Measurements from ENCODE around the gene ARPC2.

ARPC2 gene

DNA sequence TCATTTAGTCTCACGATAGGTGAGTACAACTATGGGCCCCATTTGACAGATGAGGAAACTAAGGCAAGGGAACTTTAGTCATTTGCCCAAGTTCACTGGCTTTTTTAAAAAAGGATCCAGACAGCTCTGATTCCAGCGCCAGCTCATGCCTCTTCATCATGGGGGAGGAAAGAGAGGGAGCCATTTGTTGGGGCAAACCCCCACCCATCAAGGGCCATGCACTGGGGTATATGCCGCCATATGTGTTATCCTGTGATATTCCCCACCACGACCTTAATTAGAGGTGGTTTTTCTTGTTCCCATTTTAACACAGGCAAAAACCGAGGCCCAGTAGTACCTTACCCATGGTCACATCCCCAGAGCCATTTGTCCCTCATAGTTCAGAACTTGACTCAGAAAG, 43.2 kb downstream of the ARPC2 start:
- CTCF ChIA-PET, result interaction anchor here (1.5 to 4.2 kb wide), 3 partner anchors 7 to 16 kb away, joined by 4 to 21 read pairs (median 5); no protein-coding TSS in a partner anchor
- TF ChIP-seq, protein P1, sequence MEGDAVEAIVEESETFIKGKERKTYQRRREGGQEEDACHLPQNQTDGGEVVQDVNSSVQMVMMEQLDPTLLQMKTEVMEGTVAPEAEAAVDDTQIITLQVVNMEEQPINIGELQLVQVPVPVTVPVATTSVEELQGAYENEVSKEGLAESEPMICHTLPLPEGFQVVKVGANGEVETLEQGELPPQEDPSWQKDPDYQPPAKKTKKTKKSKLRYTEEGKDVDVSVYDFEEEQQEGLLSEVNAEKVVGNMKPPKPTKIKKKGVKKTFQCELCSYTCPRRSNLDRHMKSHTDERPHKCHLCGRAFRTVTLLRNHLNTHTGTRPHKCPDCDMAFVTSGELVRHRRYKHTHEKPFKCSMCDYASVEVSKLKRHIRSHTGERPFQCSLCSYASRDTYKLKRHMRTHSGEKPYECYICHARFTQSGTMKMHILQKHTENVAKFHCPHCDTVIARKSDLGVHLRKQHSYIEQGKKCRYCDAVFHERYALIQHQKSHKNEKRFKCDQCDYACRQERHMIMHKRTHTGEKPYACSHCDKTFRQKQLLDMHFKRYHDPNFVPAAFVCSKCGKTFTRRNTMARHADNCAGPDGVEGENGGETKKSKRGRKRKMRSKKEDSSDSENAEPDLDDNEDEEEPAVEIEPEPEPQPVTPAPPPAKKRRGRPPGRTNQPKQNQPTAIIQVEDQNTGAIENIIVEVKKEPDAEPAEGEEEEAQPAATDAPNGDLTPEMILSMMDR (IDR thresholded peaks at IDR 0.05; ENCODE audit: control extremely low read depth, extremely low read depth, low read depth, missing control alignments), result no peak
- POLR2A ChIA-PET, result interaction anchor here (0.6 kb wide), 1 partner anchor 40 kb away, joined by 4 read pairs; no protein-coding TSS in a partner anchor
- DNase-seq (ENCODE audit: extremely low spot score), result no peak

GRCh38 chr2:218260742-218261422, 43.9 kb downstream of the ARPC2 start, which contains the start of gene GPBAR1:
GPBAR1 (plus strand) TSS chr2:218261015; CDS start chr2:218262725, 1,710 bp downstream.
- TF ChIP-seq, protein P1 (IDR thresholded peaks at IDR 0.05; ENCODE audit: control extremely low read depth, extremely low read depth, low read depth, missing control alignments), result no peak
- ChIA-PET CTCF (interaction anchor here (1.0 to 4.2 kb wide), 4 partner anchors 10 to 14 kb away, joined by 3 to 21 read pairs (median 7); partner anchors contain the start of genes AAMP and PNKD), POLR2A (interaction anchor here (0.6 kb wide), 1 partner anchor 39 kb away, joined by 4 read pairs; no protein-coding TSS in a partner anchor)
- DNase-seq (ENCODE audit: extremely low spot score), result no peak

DNA sequence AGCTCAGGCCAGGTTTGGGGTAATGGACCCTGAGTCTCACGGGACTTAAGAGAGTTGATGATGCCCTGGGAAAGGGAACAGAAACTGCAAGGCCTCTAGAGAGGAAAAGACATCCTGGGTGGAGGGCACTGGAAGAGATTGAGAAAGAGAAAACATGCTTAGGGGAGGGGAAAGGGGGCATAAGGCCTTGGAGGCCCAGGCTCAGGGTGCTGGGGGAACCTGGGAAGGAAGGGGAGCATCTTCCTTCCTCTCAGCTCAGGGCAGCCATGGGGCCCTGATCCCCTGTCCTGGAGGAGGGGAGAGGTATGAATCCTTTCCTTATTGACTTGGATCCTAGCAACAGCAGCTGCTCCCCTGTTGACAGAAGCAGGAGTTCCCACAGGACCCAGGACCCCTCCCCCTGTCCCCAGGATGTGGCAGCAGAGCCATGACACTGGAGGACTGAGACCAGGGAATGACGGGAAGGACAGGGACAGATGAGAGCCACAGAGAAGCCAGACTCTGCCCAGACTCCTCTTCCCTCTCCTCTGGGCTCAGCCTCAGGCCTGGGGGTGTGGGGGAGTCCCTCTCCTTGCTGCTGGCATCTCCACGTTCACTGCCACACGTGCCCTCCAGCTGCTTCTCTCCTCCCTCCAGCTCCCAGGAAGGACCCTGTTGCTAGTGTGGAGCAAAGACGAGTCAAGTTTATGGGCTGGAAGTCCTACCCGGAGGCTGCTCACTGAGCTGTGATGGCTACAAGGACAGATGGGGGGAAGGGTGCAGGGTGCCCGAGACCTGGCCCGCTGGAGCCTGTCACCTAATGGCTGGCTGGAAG, 44.6 kb downstream of the ARPC2 start:
- POLR2A ChIA-PET, result no interaction called here
- TF ChIP-seq, protein P1 (IDR thresholded peaks at IDR 0.05; ENCODE audit: control extremely low read depth, extremely low read depth, low read depth, missing control alignments), result no peak
- no peak for DNase-seq (ENCODE audit: extremely low spot score)
- CTCF ChIA-PET, result interaction anchor here (1.0 to 2.2 kb wide), 3 partner anchors 10 to 13 kb away, joined by 3 to 9 read pairs (median 5); partner anchors contain the start of genes AAMP and PNKD

DNA sequence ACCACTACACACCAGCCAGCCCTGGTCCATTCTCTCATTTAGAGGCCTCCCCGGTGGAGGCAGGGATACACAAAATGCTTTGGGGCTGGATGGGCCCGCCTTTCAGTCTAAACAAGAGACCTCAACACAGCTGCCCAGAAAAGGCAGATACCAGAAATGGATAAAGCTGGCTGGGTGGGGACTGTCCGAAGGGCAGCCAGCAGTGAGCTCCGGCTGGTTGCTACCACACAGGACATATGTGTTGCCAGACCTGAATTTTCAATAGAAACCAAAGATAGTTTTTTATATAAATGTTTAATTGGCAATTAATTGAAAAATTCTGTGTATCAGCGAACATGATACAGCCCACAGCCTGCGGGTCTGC, 45.2 kb downstream of the ARPC2 start:
- ChIA-PET POLR2A (no interaction called here), CTCF (interaction anchor here (1.0 to 2.2 kb wide), 2 partner anchors 9 to 13 kb away, joined by 3 to 9 read pairs; partner anchors contain the start of genes AAMP and PNKD)
- DNase-seq (ENCODE audit: extremely low spot score), result no peak
- TF ChIP-seq, protein P1 (IDR thresholded peaks at IDR 0.05; ENCODE audit: control extremely low read depth, extremely low read depth, low read depth, missing control alignments), result no peak

DNA sequence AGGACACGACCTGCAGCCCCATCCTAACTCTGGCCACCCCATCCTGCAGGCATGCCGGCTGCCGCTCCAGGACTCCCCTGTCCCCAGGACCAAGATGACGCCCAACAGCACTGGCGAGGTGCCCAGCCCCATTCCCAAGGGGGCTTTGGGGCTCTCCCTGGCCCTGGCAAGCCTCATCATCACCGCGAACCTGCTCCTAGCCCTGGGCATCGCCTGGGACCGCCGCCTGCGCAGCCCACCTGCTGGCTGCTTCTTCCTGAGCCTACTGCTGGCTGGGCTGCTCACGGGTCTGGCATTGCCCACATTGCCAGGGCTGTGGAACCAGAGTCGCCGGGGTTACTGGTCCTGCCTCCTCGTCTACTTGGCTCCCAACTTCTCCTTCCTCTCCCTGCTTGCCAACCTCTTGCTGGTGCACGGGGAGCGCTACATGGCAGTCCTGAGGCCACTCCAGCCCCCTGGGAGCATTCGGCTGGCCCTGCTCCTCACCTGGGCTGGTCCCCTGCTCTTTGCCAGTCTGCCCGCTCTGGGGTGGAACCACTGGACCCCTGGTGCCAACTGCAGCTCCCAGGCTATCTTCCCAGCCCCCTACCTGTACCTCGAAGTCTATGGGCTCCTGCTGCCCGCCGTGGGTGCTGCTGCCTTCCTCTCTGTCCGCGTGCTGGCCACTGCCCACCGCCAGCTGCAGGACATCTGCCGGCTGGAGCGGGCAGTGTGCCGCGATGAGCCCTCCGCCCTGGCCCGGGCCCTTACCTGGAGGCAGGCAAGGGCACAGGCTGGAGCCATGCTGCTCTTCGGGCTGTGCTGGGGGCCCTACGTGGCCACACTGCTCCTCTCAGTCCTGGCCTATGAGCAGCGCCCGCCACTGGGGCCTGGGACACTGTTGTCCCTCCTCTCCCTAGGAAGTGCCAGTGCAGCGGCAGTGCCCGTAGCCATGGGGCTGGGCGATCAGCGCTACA, 45.9 kb downstream of the ARPC2 start:
- ChIA-PET CTCF (interaction anchor here (1.2 to 2.2 kb wide), 3 partner anchors 8 to 95 kb away, joined by 3 to 9 read pairs (median 3); partner anchors contain the start of genes AAMP and PNKD), POLR2A (no interaction called here)
- TF ChIP-seq, protein P1 (IDR thresholded peaks at IDR 0.05; ENCODE audit: control extremely low read depth, extremely low read depth, low read depth, missing control alignments), result no peak
- DNase-seq (ENCODE audit: extremely low spot score), result no peak

Data from GM10248 (cell line).